ENCODE measurements around the gene CAMK2D. TPM values are rescaled to one million over a fixed set of nuclear protein-coding genes. Genes with fewer than 3 reads are reported as not detected.

Gene CAMK2D
- total RNA-seq, 2 experiments from 2014 or later = 104 to 120 TPM

GRCh38 chr4:113596396-113596795 is 165.1 kb downstream of the CAMK2D start:
- H3K9me2 ChIP-seq (ENCODE audit: insufficient read depth, low read length) = no peaks in the 10 kb centered on the region
- ChIA-PET CTCF (ENCODE audit: unreplicated experiment) (no interaction called here), POLR2A (interaction anchor here (0.6 to 1.8 kb wide), 7 partner anchors 9 to 122 kb away, joined by 3 to 5 read pairs (median 4); no protein-coding TSS in a partner anchor)
- DNase-seq (ENCODE audit: low spot score) = no peak
- no TSS peak for BruUV-seq (replicated peaks)
- H3K4me1 ChIP-seq (ENCODE audit: insufficient read depth, low read length, poor library complexity, severe bottlenecking) = peaks cover 36% of the 10 kb centered on the region
- H3K9me3 ChIP-seq (ENCODE audit: low read length) = peaks cover 11% of the 10 kb centered on the region; the same call in 1 of the 2 replicates
- intact Hi-C loops (cut with micrococcal nuclease; ENCODE audit: unreplicated experiment) = no loop called here
- H3K79me2 ChIP-seq (ENCODE audit: insufficient read depth, low read depth, low read length) = peaks cover 15% of the 10 kb centered on the region; the same call in 1 of the 2 replicates
- no peaks in the 10 kb centered on the region for H4K20me1 ChIP-seq (ENCODE audit: insufficient read depth, low read length)
- H3K4me2 ChIP-seq (ENCODE audit: low read length) = no peak overlapping the region
- no peak overlapping the region for H3K27ac ChIP-seq (ENCODE audit: low read depth, low read length, poor library complexity, severe bottlenecking)
- no peak overlapping the region for H2AFZ ChIP-seq (ENCODE audit: low read length)
- H3K36me3 ChIP-seq (ENCODE audit: insufficient read depth, low read length) = peaks cover 92% of the 10 kb centered on the region
- H3K4me3 ChIP-seq (ENCODE audit: low read depth, low read length, poor library complexity, severe bottlenecking) = no peak overlapping the region
- no peak for TF ChIP-seq EZH2phosphoT487 (IDR thresholded peaks at IDR 0.05; ENCODE audit: borderline replicate concordance, low read depth, low read length)
- no peak for TF ChIP-seq CTCF (conservative IDR thresholded peaks at IDR 0.05; ENCODE audit: low read length)

- intact Hi-C loops (cut with micrococcal nuclease; ENCODE audit: unreplicated experiment) = no loop called here
- Histone ChIP-seq H4K20me1 (ENCODE audit: insufficient read depth, low read length) (no peaks in the 10 kb centered on the region), H3K79me2 (ENCODE audit: insufficient read depth, low read depth, low read length) (peaks cover 15% of the 10 kb centered on the region; the same call in 1 of the 2 replicates), H3K9me3 (ENCODE audit: low read length) (peaks cover 11% of the 10 kb centered on the region; the same call in 1 of the 2 replicates), H3K27ac (ENCODE audit: low read depth, low read length, poor library complexity, severe bottlenecking) (peak overlapping the region; percentile 79), H2AFZ (ENCODE audit: low read length) (no peak overlapping the region; the same call in 1 of the 2 replicates), H3K36me3 (ENCODE audit: insufficient read depth, low read length) (peaks cover 91% of the 10 kb centered on the region), H3K4me3 (ENCODE audit: low read depth, low read length, poor library complexity, severe bottlenecking) (peak overlapping the region; percentile 29), H3K9me2 (ENCODE audit: insufficient read depth, low read length) (no peaks in the 10 kb centered on the region), H3K4me2 (ENCODE audit: low read length) (peak overlapping the region; percentile 57), H3K4me1 (ENCODE audit: insufficient read depth, low read length, poor library complexity, severe bottlenecking) (peaks cover 46% of the 10 kb centered on the region)
- ChIA-PET CTCF (ENCODE audit: unreplicated experiment) (no interaction called here), POLR2A (interaction anchor here (0.6 to 6.5 kb wide), 4 partner anchors 15 to 174 kb away, joined by 3 to 98 read pairs (median 3); no protein-coding TSS in a partner anchor)
- BruUV-seq (replicated peaks) = no TSS peak
- no peak for DNase-seq (ENCODE audit: low spot score)
- TF ChIP-seq EZH2phosphoT487 (IDR thresholded peaks at IDR 0.05; ENCODE audit: borderline replicate concordance, low read depth, low read length) = no peak
- TF ChIP-seq CTCF (conservative IDR thresholded peaks at IDR 0.05; ENCODE audit: low read length) = no peak
Observed at GRCh38 chr4:113594231-113594556, 167.3 kb downstream of the CAMK2D start.

Data from OCI-LY7 (cell line).